Tibial artery (tissue), 4 donors: ENCODE data around the gene FNBP1L.
A peak's percentile ranks its signal among the peaks of the same experiment; 100 is the strongest.

Experiments
- DNase-seq, 2 donors: peaks; one replicate each; pipeline ENCODE4 v3.0.0-alpha.2; 2019
- H3K27ac ChIP-seq, 2 donors: fragments of 200-600 bp; sonication (generic) in 1 of 2; 1 replicate in 1 of 2; 2 replicates in 1 of 2; pipeline ENCODE4 v1.5.1; 2018 to 2019; ENCODE audit warnings: mild to moderate bottlenecking in 1 of 2
- H3K27me3 ChIP-seq, 2 donors: fragments of 200-600 bp; sonication (generic) in 1 of 2; one replicate each; pipeline versions ENCODE4 v1.5.1 to v1.6.0; 2016 to 2019
- H3K36me3 ChIP-seq, 3 donors: fragments of 200-600 bp; sonication (generic) in 2 of 3; one replicate each; pipeline ENCODE4 v1.5.1; 2016 to 2019; ENCODE audit warnings: mild to moderate bottlenecking in 2 of 3
- H3K4me1 ChIP-seq, 4 donors: fragments of 200-600 bp; sonication (generic) in 2 of 4; 1 replicate in 3 of 4; 2 replicates in 1 of 4; pipeline ENCODE4 v1.5.1; 2016 to 2019
- H3K4me3 ChIP-seq, 2 donors: fragments of 200-600 bp; sonication (generic) in 1 of 2; 1 replicate in 1 of 2; 2 replicates in 1 of 2; pipeline ENCODE4 v1.5.1; 2018 to 2019; ENCODE audit warnings: mild to moderate bottlenecking in 2 of 2
- H3K9me3 ChIP-seq, 3 donors: fragments of 200-600 bp; sonication (generic) in 1 of 3; one replicate each; pipeline ENCODE4 v1.5.1; 2016 to 2019
- CTCF ChIP-seq, 2 experiments: fragments of 200-600 bp in 1 of 2; fragments of 450-650 bp in 1 of 2; IDR thresholded peaks; one replicate each; pipeline ENCODE4 v1.5.1; 2017 to 2019; ENCODE audit warnings: antibody characterized with exemption in 2 of 2, mild to moderate bottlenecking in 1 of 2, moderate library complexity in 1 of 2
- intact Hi-C: fragments of 100-400 bp; cut with DNase I; formaldehyde crosslinking; loops from one replicate; pipeline ENCODE4 v1.15.0; 2023; ENCODE audit warnings: low total_unique reads

The FNBP1L gene

GRCh38 chr1:93448292-93448982, 519 bp downstream of the FNBP1L start:
- peak overlapping the region; percentile 39 to 63 for H3K27ac ChIP-seq
- no peak for DNase-seq
- no peak for TF ChIP-seq CTCF (IDR thresholded peaks at IDR 0.05)
- peaks cover 0 to 33% of the 10 kb centered on the region in 2 donors for H3K27me3 ChIP-seq
- H3K4me1 ChIP-seq, result peaks cover 0 to 26% (median 17%) of the 10 kb centered on the region in 4 donors
- intact Hi-C loops, result loop anchor here (10.0 kb wide), 2 partner anchors 146 to 396 kb away; no protein-coding TSS in a partner anchor
- peak overlapping the region; percentile 60 to 93 for H3K4me3 ChIP-seq
- H3K9me3 ChIP-seq, result no peaks in the 10 kb centered on the region
- no peaks in the 10 kb centered on the region for H3K36me3 ChIP-seq

- Histone ChIP-seq H3K9me3 (no peaks in the 10 kb centered on the region), H3K36me3 (no peaks in the 10 kb centered on the region), H3K4me1 (peaks cover 0 to 26% (median 17%) of the 10 kb centered on the region in 4 donors), H3K27ac (peak overlapping the region in 1 of 2 donors; percentile 63), H3K27me3 (peaks cover 0 to 33% of the 10 kb centered on the region in 2 donors), H3K4me3 (peak overlapping the region; percentile 60 to 93)
- no peak for DNase-seq
- intact Hi-C loops, result loop anchor here (10.0 kb wide), 2 partner anchors 146 to 396 kb away; no protein-coding TSS in a partner anchor
- no peak for TF ChIP-seq CTCF (IDR thresholded peaks at IDR 0.05)
Measured at GRCh38 chr1:93448983-93449804, 1.3 kb downstream of the FNBP1L start.

- Histone ChIP-seq H3K9me3 (no peaks in the 10 kb centered on the region), H3K36me3 (no peaks in the 10 kb centered on the region), H3K27ac (no peak overlapping the region), H3K27me3 (peaks cover 0 to 33% of the 10 kb centered on the region in 2 donors), H3K4me1 (peaks cover 0 to 26% (median 17%) of the 10 kb centered on the region in 4 donors), H3K4me3 (no peak overlapping the region)
- no peak for TF ChIP-seq CTCF (IDR thresholded peaks at IDR 0.05)
- DNase-seq, result no peak
- intact Hi-C loops, result no loop called here
Measured at GRCh38 chr1:93450321-93450720, 2.4 kb downstream of the FNBP1L start.

GRCh38 chr1:93453911-93454310, 6.0 kb downstream of the FNBP1L start:
- intact Hi-C loops, result no loop called here
- Histone ChIP-seq H3K36me3 (no peaks in the 10 kb centered on the region), H3K4me3 (no peak overlapping the region), H3K9me3 (no peaks in the 10 kb centered on the region), H3K4me1 (peaks cover 0 to 6% (median 4%) of the 10 kb centered on the region in 4 donors), H3K27ac (no peak overlapping the region), H3K27me3 (peaks cover 0 to 22% of the 10 kb centered on the region in 2 donors)
- DNase-seq, result no peak
- TF ChIP-seq CTCF (IDR thresholded peaks at IDR 0.05), result no peak

GRCh38 chr1:93459126-93459525, 11.2 kb downstream of the FNBP1L start:
- no peak for TF ChIP-seq CTCF (IDR thresholded peaks at IDR 0.05)
- intact Hi-C loops, result no loop called here
- DNase-seq, result no peak

More at GRCh38 chr1:93459126-93459525, 11.2 kb downstream of the FNBP1L start:
- Histone ChIP-seq H3K27me3 (no peaks in the 10 kb centered on the region), H3K9me3 (peaks cover 0 to 4% (median 0%) of the 10 kb centered on the region in 3 donors), H3K27ac (no peak overlapping the region), H3K4me3 (no peak overlapping the region), H3K4me1 (no peaks in the 10 kb centered on the region), H3K36me3 (no peaks in the 10 kb centered on the region)
